ENCODE results near the gene APBA1. TPM values are rescaled to one million over a fixed set of nuclear protein-coding genes. Genes with fewer than 3 reads are reported as not detected.

Gene APBA1
- total RNA-seq, 1 donor from 2014 or later, result 3.4 TPM

DNA sequence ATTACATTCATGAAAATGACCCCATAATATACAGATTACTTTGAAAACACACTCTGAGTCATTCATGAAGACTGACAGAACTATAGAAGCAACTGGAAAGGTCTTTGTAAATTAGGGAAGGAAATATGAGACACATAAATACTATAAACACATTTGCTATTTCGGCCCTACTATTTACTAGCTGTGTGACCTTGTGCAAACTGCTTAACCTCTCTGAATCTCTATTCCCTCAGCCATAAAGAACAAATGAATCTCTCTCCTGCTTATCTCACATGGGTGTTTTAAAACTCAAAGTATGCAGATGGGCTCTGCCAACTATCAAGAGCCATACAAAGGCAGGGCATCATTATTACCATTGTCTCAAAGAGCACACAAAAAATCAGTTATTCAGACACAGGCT, 52.9 kb downstream of the APBA1 start:
- H4K20me1 ChIP-seq (ENCODE audit: low read depth), result no peaks in the 10 kb centered on the region
- Mint-ChIP-seq H3K36me3 (no peaks in the 10 kb centered on the region), H3K4me3 (no peak overlapping the region), H3K4me1 (no peaks in the 10 kb centered on the region), H3K27me3 (ENCODE audit: insufficient read depth, low read depth) (no peaks in the 10 kb centered on the region), H3K9me3 (no peaks in the 10 kb centered on the region), H3K27ac (no peak overlapping the region)
- TF ChIP-seq CTCF (IDR thresholded peaks at IDR 0.05) (no peak), EZH2phosphoT487 (IDR thresholded peaks at IDR 0.05) (no peak), EZH2 (IDR thresholded peaks at IDR 0.05) (no peak)
- no peak overlapping the region for H3K9ac ChIP-seq
- no peak overlapping the region for H3K4me2 ChIP-seq
- H3F3A ChIP-seq (ENCODE audit: low read depth), result no peaks in the 10 kb centered on the region
- no peak overlapping the region for H2AFZ ChIP-seq (replicated peaks)
- no peaks in the 10 kb centered on the region for H3K79me2 ChIP-seq (ENCODE audit: low read depth)
- H3K9me3 ChIP-seq (ENCODE audit: low read depth), result no peaks in the 10 kb centered on the region
- H3K36me3 ChIP-seq, result no peaks in the 10 kb centered on the region
- H3K27me3 ChIP-seq, result no peaks in the 10 kb centered on the region
- no peak overlapping the region for H3K27ac ChIP-seq
- H3K4me1 ChIP-seq, result no peaks in the 10 kb centered on the region
- no peak for DNase-seq (ENCODE audit: low spot score)
- H3K4me3 ChIP-seq, result no peak overlapping the region

DNA sequence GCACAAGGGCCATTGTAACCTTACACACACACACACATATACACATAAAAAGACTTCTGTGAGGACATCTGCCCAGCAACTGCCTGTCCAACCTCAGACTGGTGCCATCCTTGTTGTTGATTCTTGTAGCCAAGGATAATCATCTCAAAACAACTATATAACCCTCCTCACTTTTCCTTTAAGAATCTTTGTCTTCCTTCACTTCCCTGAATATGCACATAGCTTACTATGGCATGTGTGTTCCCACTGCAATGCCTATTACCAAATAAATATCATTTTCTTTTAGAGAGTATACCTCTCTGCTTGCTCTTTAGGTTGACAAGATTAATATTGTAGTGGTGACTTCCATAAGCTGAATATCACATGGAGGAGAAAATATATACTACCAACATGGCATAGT, 55.2 kb downstream of the APBA1 start:
- DNase-seq (ENCODE audit: low spot score), result no peak
- TF ChIP-seq CTCF (IDR thresholded peaks at IDR 0.05), result no peak
- Histone ChIP-seq H3K79me2 (ENCODE audit: low read depth) (no peaks in the 10 kb centered on the region), H3K4me2 (no peak overlapping the region), H3F3A (ENCODE audit: low read depth) (no peaks in the 10 kb centered on the region), H4K20me1 (ENCODE audit: low read depth) (no peaks in the 10 kb centered on the region), H2AFZ (replicated peaks) (no peak overlapping the region), H3K36me3 (no peaks in the 10 kb centered on the region), H3K9ac (no peak overlapping the region), H3K4me1 (no peaks in the 10 kb centered on the region), H3K27me3 (no peaks in the 10 kb centered on the region), H3K27ac (no peak overlapping the region), H3K4me3 (no peak overlapping the region), H3K9me3 (ENCODE audit: low read depth) (no peaks in the 10 kb centered on the region)
- Mint-ChIP-seq H3K36me3 (no peaks in the 10 kb centered on the region), H3K27me3 (ENCODE audit: insufficient read depth, low read depth) (no peaks in the 10 kb centered on the region), H3K27ac (no peak overlapping the region), H3K4me1 (no peaks in the 10 kb centered on the region), H3K4me3 (no peak overlapping the region), H3K9me3 (no peaks in the 10 kb centered on the region)

GRCh38 chr9:69615880-69616279, 56.3 kb downstream of the APBA1 start:
- H3K36me3 ChIP-seq, result no peaks in the 10 kb centered on the region
- H3K4me1 Mint-ChIP-seq, result no peaks in the 10 kb centered on the region
- no peaks in the 10 kb centered on the region for H3K36me3 Mint-ChIP-seq
- no peaks in the 10 kb centered on the region for H3K79me2 ChIP-seq (ENCODE audit: low read depth)
- H3K27me3 Mint-ChIP-seq (ENCODE audit: insufficient read depth, low read depth), result no peaks in the 10 kb centered on the region
- no peak overlapping the region for H3K4me3 ChIP-seq
- no peak overlapping the region for H3K4me3 Mint-ChIP-seq
- no peak overlapping the region for H2AFZ ChIP-seq (replicated peaks)
- H3F3A ChIP-seq (ENCODE audit: low read depth), result no peaks in the 10 kb centered on the region
- no peak overlapping the region for H3K27ac Mint-ChIP-seq
- H3K4me2 ChIP-seq, result no peak overlapping the region
- H3K27ac ChIP-seq, result no peak overlapping the region
- H3K9me3 Mint-ChIP-seq, result no peaks in the 10 kb centered on the region
- TF ChIP-seq CTCF (IDR thresholded peaks at IDR 0.05) (no peak), EZH2 (IDR thresholded peaks at IDR 0.05) (no peak), EZH2phosphoT487 (IDR thresholded peaks at IDR 0.05) (no peak)
- H3K9me3 ChIP-seq (ENCODE audit: low read depth), result no peaks in the 10 kb centered on the region
- H3K27me3 ChIP-seq, result no peaks in the 10 kb centered on the region
- no peak overlapping the region for H3K9ac ChIP-seq
- H4K20me1 ChIP-seq (ENCODE audit: low read depth), result no peaks in the 10 kb centered on the region
- no peak for DNase-seq (ENCODE audit: low spot score)
- H3K4me1 ChIP-seq, result no peaks in the 10 kb centered on the region

GRCh38 chr9:69611221-69611620, 61.0 kb downstream of the APBA1 start:
- Mint-ChIP-seq H3K27ac (no peak overlapping the region), H3K4me1 (no peaks in the 10 kb centered on the region), H3K4me3 (no peak overlapping the region), H3K36me3 (no peaks in the 10 kb centered on the region), H3K9me3 (peaks cover 2% of the 10 kb centered on the region), H3K27me3 (ENCODE audit: insufficient read depth, low read depth) (no peaks in the 10 kb centered on the region)
- Histone ChIP-seq H3K4me3 (no peak overlapping the region), H4K20me1 (ENCODE audit: low read depth) (no peaks in the 10 kb centered on the region), H3K4me1 (no peaks in the 10 kb centered on the region), H3K27ac (no peak overlapping the region), H3K9me3 (ENCODE audit: low read depth) (no peaks in the 10 kb centered on the region), H3K4me2 (no peak overlapping the region), H3K27me3 (no peaks in the 10 kb centered on the region), H2AFZ (replicated peaks) (no peak overlapping the region), H3K36me3 (no peaks in the 10 kb centered on the region), H3F3A (ENCODE audit: low read depth) (no peaks in the 10 kb centered on the region), H3K79me2 (ENCODE audit: low read depth) (no peaks in the 10 kb centered on the region), H3K9ac (no peak overlapping the region)
- no peak for DNase-seq (ENCODE audit: low spot score)
- TF ChIP-seq CTCF (IDR thresholded peaks at IDR 0.05) (no peak), EZH2 (IDR thresholded peaks at IDR 0.05) (no peak), EZH2phosphoT487 (IDR thresholded peaks at IDR 0.05) (no peak)

Data from neural progenitor cell (in vitro differentiated cells).